UCSD-AML1 (cell line): ENCODE data around the gene PRKD1.
"Not testable (repeated sequence)": the region's sequence is repeated elsewhere in the genome, so short reads cannot be mapped to it uniquely, and the experiment has no call there.

Source experiments
- DNase-seq: peaks from one replicate; lab custom pipeline; 2025; ENCODE audit not compliant: unreplicated experiment; lab: John Stamatoyannopoulos, UW

The PRKD1 gene

DNA sequence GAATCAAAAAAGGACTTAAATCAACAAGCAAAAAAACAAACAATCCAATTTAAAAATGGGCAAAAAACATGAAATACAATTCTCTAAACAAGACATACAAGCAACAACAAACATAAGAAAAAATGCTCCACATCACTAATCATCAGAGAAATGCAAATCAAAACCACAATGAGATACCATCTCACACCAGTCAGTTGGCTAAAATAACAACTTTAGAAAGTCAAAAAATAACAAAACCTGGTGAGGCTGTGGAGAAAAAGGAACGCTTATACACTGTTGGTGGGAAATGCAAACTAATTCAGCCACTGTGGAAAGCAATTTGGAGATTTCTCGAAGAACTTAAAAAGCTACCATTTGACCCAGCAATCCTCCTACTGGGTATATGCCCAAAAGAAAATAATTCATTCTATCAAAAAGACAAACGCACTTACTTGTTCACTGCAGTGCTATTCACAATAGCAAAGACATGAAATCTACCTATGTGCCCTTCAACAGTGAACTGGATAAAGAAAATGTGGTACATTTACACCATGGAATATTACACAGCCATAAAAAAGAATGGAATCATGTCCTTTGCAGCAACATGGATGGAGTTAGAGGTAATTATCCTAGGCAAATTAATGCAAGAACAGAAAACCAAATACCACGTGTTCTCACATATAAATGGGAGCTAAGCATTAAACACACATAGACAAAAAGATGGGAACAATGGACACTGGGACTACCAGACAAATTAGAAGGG, 26.9 kb downstream of the PRKD1 start:
- no peak for DNase-seq

DNA sequence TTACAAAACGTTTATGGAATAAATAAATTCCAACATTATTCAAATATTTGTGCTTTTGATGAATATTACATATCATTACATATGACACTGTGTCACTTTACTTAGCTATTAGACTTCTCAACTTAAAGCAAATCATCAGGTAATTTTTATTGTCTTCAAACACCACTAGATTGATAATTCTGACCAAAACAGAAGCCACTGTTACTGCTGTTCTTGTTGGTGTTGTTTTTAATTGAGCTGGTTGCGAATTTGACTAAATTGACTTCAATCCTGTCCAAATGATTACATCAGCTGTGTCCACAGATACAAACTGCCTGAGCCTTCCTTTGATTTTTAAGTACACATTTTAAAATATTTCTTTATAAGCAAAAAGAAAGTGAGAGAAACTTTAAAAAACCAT, 29.2 kb downstream of the PRKD1 start:
- no peak for DNase-seq

DNA sequence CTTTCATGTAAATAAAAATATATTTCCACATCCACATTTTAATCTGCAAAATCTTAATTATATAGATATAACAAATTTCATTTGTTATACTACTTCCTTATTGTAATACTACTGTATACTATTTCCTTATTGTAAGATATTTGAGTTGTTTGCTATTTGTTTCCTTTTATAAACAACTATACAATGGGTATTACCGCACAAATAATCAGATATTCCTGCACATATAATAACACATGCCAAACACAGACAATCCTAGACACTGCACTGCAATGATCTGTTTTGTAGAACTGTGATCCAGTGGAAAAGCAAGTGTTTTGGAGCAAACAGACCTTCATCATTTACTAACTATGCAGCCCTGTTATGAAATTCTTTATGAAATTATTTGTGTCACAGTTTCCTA, 30.5 kb downstream of the PRKD1 start:
- no peak for DNase-seq

DNA sequence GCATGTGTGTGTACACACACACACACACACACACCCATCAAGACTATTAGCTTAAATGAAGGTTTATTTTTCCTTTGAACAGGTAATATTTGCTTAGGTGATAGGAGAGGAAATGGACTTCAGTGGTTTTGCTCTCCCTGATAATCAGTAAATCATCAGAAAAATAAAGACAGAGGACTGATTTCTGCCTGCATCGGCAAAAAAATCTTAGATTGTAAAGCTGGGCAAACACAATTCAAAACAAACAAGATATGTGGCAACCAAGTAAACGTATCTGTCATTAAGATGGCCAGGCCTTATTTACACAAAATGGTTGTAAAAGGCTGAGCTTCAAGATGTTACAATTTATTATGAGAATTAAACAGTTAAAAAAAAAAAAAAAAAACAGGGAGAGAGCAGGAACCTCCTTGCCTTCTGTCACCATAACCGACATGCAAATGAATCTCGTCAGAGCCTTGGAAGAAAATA, 31.3 kb downstream of the PRKD1 start:
- DNase-seq: no peak

DNA sequence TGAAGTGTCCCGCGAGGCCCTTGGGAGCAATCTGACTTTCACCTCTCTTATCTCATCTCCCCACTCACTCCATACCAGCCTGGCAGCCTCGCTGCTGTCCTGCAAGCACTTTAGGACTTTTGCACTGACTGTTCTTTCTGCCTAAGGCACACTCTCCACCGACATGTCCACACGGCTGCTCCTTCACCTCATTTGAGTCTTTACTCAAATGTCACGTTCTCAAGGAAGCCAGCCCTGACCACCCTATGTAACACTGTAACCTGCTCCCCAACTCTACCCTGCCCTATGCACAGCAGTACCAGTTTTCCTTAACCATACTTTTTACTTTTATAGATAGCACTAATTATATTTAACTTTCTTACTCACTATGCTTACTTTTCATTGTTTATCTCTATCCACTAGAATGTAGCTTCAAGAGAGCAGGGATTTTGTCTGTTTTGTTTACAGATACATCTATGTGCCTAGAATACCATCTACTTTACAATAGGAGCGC, 32.0 kb downstream of the PRKD1 start:
- no peak for DNase-seq

DNA sequence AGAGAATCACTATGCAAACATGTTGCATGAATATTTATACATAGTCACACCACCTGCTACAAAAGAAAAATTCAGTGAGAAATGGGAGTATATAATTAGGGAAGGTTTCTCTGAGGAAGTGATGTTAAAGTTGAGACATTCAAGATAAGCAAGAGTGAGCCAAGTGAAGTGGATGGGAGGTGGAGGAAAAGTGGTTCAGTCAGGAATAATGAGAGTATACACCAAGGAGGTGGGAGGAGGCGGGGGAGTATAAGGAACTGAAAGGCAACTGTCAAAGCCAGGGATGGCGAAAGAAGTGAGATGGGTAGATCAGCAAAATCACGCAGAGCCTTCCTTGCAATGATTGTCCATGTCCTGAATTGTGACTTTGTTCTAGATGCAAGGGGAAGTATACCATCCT, 33.7 kb downstream of the PRKD1 start:
- no peak for DNase-seq

DNA sequence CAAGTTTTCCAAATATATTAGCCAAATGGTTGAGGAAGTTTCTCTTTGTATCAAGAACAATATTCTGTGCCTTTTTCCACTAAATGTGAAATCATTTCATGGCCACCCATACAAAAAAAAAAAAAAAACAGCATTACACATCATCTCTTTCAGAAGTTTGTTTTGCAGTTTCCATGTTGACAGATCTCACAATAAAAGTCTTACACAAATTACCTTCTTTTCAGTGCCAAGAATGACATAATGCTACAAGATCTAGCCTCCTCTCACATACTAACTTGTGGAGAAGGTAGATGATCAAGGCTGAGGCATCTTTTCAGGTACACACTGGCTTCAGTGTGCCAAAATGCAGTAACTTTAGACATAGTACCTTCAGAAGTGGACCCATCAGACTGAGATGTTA, 35.3 kb downstream of the PRKD1 start:
- no peak for DNase-seq

DNA sequence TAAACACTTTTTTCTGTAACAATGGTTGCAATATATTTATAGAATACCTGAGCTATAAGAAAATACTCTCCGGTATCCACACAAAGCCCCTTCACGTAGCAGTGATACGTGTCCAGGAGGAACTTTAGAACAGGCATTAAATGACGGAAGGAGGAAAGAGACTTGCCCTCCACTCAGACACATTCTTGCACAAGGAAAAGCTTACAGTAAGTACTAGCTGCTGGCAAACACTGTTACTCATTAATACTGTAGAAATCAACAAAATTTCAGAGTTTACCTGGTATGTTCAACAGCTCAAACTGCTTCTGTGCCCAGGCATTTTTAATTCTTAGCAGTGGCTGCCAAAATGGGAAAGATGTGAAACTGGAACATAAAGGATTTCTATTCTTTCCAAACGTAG, 41.7 kb downstream of the PRKD1 start:
- DNase-seq: no peak

DNA sequence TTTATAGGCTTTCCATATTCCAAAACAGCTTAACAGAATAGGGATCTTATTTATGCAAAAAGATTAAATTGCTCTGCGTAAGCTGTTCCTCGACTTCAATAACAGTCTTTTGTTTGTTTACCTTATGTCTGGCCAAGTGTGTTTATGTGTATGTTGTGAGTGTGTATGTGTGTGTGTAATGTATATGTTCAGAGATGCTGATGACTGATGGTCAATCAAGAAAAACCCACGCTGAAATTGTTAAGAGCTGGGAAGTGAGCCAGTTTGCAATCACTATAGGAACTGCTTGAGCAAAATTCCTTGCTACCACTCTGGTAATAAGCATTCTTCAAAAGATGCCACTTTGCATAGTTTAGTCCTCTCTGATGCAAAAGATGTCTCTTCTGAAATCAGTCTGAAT, 59.6 kb downstream of the PRKD1 start:
- DNase-seq: no peak

DNA sequence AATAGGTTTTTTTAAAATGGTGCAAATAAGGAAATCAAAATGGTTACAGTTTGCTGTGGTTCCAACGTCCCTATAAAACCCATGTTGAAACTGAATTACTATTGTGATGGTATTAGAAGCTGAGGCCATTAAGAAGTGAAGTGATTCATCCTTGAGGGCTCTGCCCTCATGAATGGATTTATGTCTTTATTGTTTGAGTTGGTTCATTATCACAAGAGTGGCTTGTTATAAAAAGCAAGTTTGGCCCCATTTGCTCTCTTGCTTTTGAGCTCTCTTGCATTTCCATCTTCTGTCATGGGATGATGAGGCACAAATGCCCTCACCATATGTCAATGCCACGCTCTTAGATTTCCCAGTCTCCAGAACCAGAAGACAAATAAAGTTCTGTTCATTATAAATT, 62.3 kb downstream of the PRKD1 start:
- DNase-seq: no peak

DNA sequence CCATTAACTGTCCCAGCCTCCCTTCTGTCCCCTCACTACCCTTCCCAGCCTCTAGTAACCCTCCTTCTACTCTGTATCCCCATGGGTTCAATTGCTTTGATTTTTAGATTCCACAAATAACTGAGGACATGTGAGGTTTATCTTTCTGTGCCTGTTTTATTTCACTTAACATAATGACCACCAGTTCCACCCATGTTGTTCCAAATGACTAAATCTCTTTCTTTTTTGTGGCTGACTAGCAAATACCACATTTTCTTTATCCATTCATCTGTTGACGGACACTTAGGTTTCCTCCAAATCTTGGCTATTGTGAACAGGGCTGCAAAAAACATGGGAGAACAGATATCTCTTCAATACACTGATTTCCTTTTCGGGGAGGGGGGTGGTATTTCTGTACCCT, 65.7 kb downstream of the PRKD1 start:
- DNase-seq: no peak

DNA sequence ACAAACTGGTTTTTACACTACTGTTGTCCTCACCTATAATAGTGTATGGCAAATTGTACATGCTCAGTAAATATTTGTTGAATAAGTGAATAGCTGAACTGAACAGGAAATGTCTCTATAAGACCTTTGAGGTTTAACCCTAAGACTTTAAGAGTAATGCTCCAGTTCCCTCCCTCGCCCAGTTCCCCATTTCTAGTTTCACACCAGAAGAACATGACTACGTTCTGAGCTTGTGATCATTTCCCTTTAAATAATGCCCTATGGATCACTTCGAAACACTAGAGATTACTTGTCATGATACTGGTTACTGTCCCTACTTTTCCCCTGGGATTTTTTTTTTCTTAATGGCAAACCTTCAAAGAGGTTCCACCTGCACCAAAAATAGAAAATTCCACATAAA, 69.3 kb downstream of the PRKD1 start:
- DNase-seq: no peak

DNA sequence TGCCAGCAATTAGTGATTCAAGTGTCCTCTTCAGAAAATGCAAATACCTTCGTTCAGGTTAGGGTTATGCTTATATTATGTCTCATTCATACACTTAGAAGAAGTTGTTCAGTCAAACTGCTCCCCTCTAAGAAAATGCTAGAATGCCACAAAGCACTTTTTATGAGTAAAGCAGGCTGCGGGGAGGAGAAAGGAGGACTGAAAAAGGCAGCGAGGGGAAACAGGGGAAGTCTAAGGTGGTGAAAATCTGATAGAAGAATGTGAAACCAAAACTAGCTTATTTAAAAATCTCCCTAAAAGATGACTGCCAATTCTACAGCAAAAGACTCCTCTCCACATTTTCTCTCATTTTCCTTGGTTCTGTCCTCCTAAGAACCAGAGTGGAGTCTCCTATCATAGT, 70.1 kb downstream of the PRKD1 start:
- DNase-seq: no peak

DNA sequence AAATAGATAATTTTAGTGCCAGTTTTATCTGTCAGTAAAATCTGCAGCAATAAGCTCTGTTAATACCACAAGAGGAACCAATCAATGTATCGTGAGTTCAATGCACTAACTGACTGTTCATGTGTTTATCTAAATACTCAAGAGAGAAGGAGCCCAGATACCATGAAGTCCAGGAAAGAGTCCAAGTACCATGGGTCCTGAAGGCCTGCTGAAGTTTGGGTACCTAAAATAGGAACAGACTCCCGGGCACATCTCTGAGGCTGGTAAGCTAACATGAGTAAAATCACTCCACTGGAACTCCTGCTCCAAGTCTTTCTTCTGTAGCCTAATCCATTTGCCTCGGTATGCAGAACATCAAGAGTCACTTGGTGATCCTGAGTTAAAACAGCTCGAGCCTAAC, 71.1 kb downstream of the PRKD1 start:
- no peak for DNase-seq

DNA sequence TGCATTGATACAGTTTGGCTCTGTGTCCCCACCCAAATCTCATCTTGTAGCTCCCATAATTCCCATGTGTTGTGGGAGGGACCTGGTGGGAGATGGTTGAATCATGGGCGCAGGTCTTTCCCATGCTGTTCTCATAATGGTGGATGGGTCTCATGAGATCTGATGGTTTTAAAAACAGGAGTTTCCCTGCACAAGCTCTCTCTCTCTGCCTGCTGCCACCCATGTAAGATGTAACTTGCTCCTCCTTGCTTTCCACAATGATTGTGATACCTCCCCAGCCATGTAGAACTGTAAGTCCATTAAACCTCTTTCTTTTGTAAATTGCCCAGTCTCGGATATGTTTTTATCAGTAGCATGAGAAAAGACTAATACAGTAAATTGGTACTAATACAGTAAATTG, 74.0 kb downstream of the PRKD1 start:
- DNase-seq: not testable (repeated sequence)

DNA sequence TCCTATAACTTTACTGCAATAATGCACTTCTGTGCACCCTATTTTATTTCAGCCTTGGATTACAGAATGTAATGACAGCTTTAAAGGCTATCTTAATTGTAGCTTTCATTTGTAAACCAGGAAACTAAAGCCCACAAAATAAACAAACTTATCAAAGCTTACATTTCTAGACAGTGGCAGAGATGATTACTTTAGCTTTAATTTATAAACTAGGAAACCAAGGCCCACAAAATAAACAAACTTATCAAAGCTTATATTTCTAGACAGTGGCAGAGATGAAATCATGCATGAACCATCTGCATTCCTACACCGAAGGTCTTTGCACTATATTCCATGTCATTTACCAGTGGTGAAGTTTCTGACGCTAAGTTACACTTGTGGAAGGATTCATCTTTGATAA, 74.4 kb downstream of the PRKD1 start:
- DNase-seq: no peak

DNA sequence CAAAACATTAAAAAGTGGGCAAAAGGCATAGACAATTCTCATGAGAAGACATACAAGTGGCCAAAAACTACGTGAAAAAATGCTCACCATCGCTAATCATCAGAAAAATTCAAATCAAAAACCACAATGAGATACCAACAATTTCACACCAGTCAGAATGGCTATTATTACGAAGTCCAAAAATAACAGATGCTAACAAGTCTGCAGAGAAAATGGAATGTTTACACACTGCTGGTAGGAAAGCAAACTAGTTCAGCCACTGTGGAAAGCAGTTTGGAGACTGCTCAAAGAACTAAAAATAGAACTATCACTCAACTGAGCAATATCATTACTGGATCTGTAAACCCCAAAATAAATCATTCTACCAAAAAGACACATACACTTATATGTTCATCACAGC, 76.2 kb downstream of the PRKD1 start:
- no peak for DNase-seq

DNA sequence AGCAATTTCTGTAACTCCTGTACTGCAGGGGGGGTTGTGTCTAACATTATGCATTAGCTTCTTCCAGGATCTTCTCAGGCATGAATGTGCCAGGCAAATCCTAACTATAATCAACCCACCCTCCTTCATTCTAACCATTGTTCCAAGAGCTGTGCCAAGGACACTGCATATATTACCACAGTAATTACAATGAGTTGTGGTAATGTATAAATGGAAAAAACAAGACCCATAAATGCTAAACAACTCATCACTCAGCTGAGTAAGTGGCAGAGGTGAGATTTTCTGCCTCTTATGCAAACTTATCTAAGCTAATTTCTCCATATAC, 80.6 kb downstream of the PRKD1 start:
- DNase-seq: no peak

DNA sequence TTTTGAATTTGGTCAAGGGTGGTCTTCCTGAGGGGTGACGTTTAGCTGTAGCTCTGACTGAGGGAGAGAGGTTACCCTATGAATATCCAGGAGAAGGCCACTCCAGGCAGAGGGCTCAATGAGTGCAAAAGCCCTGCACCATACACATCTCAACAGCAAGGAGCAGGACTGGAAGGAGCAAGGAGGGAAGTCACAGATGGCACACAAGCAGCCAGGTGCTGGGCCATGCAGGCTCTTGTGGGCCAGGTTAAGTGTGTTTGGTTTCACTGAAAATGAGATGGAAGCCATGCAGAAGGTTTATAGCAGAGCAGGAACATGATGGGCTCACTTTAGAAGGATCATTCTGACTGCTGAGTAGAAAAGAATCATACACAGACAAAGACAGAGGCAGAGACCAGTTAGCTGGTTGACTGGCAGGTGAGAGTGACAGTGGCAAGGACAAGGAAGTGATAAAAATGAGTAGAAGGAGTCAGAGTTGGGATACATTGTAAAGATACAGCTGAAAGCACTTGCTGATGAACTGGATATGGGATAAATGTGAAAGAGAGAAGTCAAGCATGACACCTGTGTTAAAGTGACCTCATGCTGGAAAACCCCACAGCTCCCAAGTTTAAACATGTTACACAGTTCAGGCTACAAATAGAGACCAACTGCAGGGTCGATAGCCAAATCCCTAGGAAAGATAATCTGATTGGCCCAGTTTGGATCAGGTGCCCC, 81.2 kb downstream of the PRKD1 start:
- DNase-seq: no peak

DNA sequence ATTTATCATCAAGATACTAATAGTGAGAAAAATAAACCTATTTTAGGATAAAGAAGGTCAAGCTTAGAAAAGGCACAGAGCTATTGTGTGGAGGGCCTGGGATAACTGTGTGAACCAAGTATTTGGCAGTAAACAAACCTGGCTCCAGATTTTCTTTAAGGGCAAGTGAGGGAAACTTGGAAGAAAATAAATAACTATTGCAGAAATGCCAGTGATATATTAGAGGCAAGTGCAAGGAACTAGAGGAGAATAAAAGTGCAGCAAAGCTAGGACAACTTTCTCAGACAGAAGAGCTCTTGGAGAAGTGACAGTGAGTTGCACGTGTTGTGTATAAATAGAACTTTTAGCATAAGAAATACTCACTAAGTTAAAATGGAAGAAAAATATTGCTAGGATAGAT, 83.7 kb downstream of the PRKD1 start:
- DNase-seq: no peak

DNA sequence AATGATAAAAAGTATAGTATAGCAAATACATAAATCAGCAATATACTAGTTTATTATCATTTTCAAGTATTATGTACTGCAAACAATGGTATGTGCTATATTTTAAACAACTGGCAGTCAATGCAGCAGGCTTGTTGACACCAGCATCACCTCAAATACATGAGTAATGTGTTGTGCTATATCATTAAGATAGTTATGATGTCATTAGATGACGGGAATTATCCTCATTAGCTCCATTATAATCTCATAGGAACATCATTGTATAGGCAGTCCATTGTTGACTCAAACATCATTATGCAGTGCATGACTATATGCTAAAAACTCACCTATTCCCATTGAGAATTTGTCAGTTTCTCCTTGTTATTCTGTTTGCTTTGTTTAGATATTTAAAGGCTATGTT, 85.4 kb downstream of the PRKD1 start:
- no peak for DNase-seq

DNA sequence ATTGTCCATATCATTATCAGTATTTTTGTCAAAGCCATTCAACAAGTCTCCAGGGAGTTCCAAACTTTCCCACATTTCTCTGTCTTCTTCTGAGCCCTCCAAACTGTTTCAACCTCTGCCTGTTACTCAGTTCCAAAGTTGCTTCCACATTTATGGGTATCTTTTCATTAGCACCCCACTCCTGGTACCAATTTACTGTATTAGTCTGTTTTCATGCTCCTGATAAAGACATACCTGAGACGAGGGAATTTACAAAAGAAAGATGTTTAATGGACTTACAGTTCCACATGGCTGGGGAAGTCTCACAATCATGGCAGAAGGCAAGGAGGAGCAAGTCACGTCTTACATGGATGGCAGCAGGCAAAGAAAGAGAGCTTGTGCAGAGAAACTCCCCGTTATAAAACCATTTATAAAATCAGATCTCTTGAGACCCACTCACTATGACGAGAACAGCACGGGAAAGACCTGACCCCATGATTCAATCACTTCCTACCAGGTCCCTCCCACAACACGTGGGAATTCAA, 87.2 kb downstream of the PRKD1 start:
- DNase-seq: not testable (repeated sequence)
